ENCODE measurements around the gene CTNNB1.
A peak's percentile ranks its signal among the peaks of the same experiment; 100 is the strongest.

The CTNNB1 gene

DNA sequence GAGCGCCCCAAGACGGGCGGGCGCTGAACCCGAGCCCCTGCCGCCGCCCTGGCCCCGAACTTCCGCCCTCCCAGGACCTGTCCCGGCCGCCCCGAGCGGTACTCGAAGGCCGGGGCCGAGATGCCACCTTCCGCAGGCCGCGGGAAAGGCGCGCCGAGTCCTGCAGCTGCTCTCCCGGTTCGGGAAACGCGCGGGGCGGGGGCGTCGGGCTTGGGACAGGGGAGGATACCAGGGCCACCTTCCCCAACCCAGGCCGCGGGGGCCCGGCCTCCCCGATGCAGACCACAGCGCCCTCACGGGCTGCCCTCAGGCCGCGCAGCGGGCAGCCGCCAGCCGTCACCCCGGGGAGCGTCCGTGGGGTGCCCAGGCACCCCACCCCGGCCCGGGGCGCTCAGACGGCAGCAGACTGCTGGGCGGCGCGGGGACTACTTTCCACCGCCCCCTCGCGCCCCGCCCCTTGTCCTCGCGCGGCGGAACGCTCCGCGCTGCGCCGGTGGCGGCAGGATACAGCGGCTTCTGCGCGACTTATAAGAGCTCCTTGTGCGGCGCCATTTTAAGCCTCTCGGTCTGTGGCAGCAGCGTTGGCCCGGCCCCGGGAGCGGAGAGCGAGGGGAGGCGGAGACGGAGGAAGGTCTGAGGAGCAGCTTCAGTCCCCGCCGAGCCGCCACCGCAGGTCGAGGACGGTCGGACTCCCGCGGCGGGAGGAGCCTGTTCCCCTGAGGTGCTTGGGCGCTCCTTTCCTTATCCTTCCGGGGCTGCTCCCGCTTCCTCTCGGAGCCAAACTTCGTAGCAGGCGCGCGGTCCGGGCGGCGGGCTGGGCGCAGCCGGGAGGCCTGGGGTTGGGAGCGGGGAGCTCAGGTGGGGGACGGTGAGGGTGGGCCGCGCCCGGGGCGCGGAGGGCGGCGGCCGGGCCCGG lies at the start of gene CTNNB1:
TSS of gene CTNNB1 (plus strand) at position 556 of the 916 bp plus-strand sequence. CDS start 24,564 bp downstream, outside the sequence.
- peak; percentile 81 to 92 (median 90) for DNase-seq (ENCODE audit: low read depth in 3 of 3, low spot score in 1 of 3)

DNA sequence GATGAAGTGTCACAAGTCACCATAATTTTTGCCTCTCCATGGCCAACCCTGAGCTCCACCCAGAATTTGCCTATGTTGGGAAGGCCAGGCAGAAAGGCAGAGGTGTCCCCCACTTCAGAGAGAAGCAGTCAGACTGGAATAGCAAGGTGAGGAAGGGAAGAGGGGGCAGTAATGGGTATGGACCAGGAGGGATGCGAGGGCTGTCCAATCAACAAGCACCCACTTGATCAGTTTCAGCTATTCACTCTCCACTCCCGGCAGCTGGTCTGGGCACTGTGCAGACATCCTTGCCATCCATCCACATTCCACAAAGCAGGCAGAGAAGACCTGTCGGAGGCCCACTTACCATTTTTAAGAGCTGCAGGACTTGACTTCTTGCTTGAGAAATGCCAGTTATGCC lies 43.5 kb upstream of the CTNNB1 start:
- DNase-seq (ENCODE audit: low read depth in 3 of 3, low spot score in 1 of 3): no peak

DNA sequence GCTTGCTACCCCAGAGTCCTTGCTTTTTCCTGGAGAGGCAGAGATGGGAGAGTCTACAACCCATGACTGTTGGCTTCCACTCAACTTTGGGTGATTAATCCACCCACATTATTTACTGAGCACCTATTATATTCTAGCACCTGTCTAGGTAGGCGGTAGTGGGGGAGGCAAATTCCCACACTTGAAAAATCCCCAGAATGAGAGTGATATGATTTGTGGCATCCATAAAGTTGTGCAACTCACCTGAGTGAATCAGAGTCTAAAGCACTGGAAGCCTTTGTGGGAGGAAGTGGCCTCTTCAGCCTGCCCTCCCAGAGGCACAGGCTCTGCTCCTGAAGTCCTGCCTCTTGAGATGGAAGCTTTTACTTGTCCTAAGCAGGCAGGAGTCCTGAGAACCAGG lies 40.4 kb upstream of the CTNNB1 start:
- no peak for DNase-seq (ENCODE audit: low read depth in 3 of 3, low spot score in 1 of 3)

DNA sequence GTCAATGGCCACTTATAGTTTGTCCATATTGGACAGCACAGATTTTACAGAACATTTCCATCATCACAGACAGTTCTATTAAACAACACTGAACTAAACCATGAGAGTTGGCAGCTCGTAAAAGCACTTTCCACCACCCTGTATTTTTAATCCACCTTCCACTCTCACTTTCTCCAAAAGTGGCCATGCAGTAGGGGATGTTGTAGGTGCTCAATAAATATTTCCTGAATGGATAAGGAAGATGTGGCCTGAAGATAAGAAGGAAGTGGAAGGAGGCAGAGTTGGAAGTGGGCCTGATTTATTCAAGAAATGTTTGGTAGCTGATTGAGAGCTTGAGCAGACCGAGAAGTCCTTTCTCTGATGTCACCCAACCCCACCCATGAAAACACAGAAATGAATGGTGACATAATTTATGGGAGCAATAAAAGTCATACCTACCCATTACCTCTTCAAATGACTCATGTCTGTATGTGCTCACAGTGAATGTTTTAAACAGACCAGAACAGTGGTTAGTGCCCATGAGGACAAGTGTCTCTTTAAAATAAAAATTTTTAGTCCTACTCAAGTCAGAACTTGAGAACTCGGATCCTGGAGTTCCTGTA lies 39.6 kb upstream of the CTNNB1 start:
- DNase-seq (ENCODE audit: low read depth in 3 of 3, low spot score in 1 of 3): no peak

DNA sequence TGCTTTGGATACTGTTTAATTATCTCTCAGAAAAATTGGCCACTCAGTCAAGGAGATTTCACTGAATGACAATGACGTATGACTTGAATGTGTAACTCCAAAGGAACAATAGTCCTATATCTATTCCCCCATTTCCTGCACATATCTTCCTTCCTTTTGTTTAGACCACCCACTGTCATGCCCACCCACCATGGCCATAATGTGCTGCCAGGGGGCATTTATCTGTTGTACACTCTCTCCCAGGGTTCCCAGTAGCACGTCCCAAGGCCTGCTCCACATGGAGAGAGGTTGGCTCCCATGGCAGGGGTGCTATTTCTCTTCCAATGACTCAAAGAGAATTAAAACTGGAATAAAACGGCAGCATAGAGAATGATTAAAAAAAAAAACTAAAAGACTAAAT lies 36.8 kb upstream of the CTNNB1 start:
- DNase-seq (ENCODE audit: low read depth in 3 of 3, low spot score in 1 of 3): no peak

DNA sequence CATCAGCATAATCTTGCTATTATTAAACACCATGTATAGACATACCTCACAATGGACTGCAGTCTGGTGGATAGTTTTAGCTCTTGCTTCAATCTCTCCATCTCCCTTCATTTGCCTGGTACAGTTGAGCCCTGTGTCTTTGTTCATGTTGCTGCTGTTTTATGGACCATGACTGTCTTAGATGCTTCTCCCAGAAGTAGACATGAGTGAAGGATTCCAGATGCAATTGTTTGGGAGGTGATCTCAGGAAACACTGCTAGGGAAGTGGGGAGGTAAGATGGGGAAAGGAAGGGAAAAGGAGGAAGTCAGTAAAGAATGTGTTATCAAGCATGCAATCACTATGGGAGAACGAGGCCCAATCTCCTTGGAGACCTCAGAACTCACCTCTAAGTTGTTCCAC lies 36.3 kb upstream of the CTNNB1 start:
- DNase-seq (ENCODE audit: low read depth in 3 of 3, low spot score in 1 of 3): no peak

DNA sequence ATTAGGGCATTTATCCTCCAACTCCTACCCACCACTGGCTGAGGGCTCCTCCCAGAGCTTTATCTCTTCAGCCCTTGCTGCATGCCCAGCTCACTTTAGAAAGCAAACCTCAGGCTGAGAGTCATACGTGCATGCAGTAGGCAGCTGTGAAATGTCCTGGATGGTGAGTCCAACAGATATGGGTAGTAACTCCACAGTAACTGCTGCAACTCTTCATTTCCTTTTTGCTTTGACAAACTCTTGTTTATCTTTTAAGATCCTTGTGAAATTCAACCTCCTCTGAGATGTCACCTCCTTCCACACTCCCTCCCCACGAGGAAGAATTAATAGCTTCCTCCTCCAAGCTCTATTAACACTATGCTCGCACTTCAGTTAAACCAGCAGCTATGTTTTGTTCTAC lies 35.9 kb upstream of the CTNNB1 start:
- DNase-seq (ENCODE audit: low read depth in 3 of 3, low spot score in 1 of 3): no peak

DNA sequence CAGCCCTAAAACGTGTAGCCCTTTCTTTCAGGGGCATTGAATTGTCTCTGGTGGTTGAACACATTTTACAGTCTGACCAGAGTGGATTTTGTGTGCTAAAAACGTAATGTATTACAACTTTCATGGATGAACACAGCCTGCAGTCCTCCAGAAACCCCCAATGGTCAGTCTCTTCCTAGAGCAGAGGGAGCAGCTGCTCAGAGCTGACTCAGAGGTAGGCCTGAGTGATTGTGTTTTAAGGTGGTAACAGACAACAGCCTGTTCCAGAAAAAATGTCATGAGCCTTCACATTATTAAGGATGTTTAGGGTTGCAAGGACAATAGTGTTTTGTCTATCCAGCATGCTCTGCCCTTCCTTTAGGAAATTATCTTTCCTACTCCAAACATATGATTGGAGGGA lies 34.5 kb upstream of the CTNNB1 start:
- DNase-seq (ENCODE audit: low read depth in 3 of 3, low spot score in 1 of 3): no peak

DNA sequence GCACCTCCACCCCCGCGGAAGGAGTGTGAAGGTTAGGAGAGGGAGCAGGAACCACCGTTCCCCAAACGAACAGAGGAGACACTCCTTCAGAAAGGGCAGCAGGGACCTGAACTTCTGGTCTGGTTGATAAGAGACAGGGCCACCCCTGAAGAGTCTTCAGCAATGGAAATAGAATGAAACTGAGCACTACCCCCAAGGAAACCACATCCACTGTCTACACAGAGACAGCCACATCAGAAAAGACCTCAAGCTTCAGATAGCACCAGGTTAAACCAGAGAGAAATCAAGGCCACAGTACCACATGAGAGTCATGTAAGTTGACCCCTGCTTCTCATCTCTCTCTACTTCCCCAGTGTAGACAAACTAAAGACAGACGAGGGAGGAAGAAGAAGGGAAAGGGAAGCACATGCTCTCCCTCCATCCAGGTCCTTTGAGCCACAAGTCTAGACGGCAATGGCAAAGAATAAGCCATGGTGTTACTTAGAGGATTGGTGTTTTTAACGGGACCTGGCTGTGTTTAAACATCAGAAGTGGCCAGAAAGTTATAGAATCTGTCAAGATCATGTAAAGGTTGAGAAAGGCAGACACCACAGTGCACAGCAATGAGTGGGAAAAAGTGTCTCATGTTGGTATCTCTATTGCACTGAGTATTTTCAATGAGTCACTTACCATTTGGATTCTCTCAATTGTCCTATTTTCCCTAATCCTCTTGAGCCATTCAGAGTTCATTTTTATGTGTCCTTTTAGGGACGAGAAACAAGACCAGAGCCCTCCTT lies 31.4 kb upstream of the CTNNB1 start:
- DNase-seq (ENCODE audit: low read depth in 3 of 3, low spot score in 1 of 3): no peak

DNA sequence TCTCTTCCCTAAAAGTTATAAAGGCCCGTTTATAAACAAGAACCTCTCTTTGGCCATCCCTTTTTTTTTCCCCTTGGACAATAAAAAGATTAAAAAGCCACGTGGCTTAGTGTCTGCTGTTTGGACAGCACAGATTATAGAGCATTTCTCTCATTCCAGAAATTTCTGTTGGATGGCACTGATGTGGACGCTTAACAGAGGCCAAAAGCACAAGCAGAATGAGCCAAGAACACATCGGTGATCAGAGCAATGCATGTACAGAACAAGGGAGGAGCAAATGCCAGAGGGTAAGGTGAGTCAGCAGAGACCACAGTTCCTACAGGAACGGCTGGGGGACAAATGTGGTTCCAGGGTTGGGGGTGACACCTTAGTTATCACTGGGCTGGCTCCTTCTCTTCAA lies 30.3 kb upstream of the CTNNB1 start:
- DNase-seq (ENCODE audit: low read depth in 3 of 3, low spot score in 1 of 3): no peak

DNA sequence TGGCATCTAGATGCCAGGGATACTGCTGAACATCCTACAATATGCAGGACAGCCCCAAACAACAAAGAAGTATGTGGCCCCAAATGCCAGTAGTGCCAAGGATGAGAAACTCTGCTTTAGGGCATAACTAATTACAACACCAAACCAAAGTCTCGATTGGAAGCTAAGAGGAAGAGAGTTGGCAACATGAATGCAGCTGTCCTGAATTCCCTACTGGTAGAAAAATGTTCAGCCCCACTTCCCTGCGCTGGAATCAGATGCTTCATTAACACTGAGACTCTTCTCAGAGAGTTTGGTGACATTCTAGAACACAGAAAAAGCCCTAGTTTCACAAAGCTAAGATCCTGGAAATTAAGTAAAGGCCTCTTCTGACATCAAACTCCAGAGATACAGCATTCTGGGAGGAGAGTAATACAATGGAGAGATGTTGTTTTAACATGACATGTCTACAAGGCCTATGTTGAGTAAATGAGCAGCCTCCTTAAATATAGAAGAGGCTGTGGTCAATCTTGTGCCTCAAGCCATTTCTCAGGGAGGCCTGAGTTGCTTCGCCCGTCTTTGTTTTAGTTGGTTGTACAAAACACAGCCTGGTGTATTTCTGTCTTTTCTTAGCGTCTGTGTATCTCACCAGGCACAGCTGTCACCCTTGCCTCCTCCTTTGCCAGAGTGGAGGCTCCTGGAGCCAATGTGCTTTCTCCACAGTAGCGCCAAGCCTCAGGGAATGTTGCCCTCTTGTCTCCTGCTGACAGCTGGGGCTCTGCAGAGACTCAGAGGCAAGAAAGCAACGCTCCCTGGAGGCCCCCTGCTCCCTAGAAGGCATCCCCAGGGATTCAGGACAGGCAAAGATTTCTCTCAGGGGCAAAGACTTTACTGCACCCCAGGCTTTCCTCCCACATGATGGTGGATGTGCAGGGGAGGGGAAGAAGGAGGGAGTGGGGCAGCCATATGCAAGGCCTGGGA lies 25.1 kb upstream of the CTNNB1 start:
- no peak for DNase-seq (ENCODE audit: low read depth in 3 of 3, low spot score in 1 of 3)

DNA sequence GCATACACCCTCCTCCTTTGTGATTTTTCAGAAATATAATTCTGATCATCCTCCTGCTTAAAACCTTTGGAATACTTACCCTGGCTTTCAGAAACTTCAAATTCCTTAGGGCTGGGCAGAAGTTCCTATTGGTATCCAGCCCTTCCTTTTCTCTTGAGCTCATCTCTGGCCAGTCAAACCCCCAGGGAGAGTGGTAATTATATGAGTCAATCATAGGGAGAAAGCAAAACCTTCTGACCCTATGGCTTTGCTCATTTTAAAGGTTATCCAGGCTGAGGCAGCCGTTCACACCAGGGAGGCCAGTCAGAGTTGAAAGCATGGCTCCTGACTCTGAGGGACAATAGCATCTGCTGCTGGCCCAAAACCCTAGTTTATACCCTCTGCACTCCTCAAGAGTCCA lies 23.9 kb upstream of the CTNNB1 start:
- no peak for DNase-seq (ENCODE audit: low read depth in 3 of 3, low spot score in 1 of 3)

DNA sequence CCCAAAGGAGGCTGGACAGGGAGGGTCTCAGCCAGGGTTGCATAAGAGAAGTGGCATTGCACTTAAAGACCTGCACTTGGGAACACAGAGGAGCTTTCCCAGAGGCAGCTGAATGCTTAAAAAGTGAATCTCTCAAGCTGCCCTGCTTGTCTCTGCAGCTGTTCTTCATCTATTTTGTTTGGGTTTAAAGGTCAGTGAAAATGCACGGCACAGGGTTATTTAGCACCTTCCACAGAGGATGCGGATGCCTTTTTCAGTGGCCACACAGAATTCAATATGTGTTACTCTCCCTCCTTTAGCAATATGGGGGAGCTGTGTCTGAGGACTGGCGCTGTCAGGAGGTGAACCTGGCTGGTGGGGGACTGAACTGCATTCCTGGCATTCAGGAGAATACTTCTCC lies 22.7 kb upstream of the CTNNB1 start:
- no peak for DNase-seq (ENCODE audit: low read depth in 3 of 3, low spot score in 1 of 3)

DNA sequence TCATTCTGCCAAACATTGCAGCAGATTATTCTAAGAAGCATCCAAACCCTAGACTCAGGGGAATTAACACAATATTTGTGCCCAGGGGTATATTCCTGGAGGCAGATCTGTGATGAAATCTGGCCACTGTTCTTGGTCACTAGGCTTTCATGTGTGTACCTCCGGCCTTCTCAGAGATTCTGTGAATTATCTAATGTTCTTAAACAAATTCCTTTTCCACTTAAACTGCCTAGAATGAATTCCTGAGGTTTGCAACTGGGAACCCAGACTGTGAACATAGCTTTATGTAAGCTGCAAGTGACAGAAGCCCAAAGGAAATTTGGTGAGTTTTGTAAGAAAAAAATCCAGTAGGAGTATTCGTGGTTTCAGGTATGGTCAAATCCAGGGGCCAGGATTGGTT lies 20.7 kb upstream of the CTNNB1 start:
- no peak for DNase-seq (ENCODE audit: low read depth in 3 of 3, low spot score in 1 of 3)

DNA sequence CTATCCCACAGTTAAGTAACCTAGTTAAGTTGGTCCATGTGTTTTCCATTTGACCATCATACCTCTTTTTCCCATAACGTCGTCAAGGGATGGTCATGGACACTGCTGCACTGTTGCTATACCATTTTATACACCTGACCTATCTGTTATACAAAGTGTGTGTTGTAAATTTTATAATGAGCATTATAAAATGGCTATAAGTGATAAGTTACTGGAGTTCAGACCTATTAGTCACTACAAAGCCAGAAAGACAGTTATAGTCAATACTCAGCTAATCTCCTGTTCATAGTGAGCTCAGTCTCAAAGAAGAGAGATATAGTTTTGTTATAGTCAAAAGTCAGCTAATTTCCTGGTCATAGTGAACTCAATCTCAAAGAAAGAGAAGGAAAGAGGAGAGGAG lies 18.9 kb upstream of the CTNNB1 start:
- no peak for DNase-seq (ENCODE audit: low read depth in 3 of 3, low spot score in 1 of 3)

DNA sequence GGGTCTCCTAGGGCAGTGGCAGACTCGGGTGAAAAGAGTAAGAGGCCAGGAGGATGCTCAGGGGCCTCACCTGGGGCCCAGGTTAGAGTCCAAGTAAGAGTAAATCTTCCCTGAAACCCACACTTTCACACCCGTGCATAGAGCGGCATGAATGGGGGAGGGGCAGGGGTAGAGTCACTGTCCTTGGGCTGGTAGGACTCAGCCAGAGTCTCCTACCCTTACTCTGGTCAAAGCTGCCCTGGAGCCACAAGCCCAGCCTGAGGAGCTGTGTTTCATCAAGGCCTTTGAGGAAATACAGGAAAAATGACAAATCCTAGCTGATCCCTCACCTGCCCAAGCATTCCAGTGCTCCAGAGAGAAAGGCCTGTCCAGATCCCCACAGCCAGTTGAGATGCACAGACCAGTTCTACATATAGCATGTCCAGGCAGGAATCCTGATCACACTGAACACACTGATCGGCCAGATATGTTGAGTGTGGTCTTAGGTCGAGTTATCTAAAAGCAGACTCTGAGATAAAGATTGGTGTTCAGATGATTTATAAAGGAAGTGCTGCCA lies 16.7 kb upstream of the CTNNB1 start:
- DNase-seq (ENCODE audit: low read depth in 3 of 3, low spot score in 1 of 3): no peak

DNA sequence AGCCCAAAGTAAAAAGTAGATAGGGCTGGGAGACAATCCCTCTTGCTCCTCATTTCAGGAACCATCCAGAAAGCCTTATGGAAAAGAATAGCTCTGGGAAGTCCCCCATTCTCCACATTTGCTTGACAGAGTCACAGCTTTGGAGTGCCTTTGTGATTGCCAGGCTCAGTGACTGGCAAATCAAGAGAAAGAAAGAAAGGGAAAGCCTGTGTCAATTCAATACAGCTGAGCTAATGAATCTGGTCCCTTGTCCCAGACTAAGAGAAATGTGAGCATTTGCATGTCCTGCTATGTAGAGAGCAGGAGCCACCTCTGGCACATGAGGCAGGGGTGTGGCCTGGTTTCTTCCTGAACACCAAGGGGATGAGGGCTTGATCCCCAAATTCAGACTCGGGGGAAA lies 14.9 kb upstream of the CTNNB1 start:
- no peak for DNase-seq (ENCODE audit: low read depth in 3 of 3, low spot score in 1 of 3)

DNA sequence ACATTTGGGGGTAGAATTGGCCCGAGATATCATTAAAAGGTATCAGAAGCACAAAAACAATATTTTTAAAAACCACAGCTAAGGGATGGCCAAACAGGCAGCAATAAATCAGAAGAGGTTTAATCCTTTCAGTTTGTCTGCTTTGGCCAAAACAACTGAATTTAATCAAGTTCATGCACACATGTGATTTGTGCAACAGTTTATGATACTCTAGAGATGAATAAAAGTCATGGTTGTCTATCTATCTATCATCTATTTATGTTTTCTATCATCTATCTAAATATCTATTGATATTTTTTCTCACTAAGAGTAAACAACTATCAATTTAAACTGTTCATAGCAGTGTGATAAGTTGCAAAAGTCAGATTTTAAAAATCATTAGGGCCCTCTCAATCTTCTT lies 13.0 kb upstream of the CTNNB1 start:
- no peak for DNase-seq (ENCODE audit: low read depth in 3 of 3, low spot score in 1 of 3)

DNA sequence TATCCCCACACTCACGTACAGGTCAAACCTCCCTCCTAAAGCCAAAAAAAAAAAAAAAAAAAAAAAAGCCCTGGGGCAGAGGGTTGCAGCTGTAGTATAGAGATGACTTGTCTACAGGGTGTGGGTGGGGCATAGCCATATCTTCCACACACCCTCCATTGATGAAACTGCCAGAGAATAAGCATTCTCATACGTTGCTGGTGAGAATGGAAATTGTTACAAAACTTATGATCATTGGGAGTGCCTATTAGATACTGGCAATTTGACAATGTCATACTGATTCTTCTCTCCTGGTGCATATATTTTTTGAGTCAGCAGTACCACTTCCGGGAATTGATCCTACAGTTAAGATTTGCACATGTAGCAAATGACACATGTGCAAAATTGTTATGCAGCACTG lies 11.0 kb upstream of the CTNNB1 start:
- no peak for DNase-seq (ENCODE audit: low read depth in 3 of 3, low spot score in 1 of 3)

DNA sequence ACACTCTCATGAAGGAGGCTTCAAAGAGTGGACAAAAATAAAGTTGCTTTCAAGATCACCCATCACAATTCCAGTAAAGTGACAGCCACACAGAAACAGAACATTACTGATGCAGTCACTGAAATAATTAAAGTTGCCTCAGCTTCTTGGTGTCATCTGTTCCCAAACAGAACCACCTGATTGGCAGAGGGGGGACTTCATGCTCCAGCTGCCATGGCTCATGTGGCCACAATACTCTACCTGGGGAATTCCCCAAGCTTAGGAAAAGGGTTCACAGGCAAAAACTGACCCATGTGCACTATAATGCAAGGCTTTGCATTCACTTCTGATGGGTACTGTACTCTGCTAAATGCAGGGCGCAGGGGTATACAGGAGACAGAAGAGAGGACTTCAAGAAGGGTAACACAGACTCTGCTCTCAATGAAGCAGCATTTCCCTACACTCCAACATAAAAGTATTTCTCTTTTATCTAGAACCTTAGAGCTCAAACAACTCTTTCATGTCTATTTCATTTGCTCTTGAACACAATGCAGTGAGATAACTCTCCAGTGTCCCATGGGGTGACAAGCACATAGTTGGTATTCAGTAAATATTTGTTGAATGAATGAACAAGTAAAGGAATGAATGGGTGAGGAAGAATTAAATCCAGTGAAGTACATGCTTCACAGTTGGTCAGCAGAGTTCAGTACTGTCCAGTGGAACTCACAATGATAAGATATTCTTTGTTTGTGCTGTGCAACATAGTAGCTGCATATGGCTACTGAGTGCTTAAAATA lies 8.6 kb upstream of the CTNNB1 start:
- no peak for DNase-seq (ENCODE audit: low read depth in 3 of 3, low spot score in 1 of 3)
